Measurements from ENCODE around the gene CRCP.

DNA sequence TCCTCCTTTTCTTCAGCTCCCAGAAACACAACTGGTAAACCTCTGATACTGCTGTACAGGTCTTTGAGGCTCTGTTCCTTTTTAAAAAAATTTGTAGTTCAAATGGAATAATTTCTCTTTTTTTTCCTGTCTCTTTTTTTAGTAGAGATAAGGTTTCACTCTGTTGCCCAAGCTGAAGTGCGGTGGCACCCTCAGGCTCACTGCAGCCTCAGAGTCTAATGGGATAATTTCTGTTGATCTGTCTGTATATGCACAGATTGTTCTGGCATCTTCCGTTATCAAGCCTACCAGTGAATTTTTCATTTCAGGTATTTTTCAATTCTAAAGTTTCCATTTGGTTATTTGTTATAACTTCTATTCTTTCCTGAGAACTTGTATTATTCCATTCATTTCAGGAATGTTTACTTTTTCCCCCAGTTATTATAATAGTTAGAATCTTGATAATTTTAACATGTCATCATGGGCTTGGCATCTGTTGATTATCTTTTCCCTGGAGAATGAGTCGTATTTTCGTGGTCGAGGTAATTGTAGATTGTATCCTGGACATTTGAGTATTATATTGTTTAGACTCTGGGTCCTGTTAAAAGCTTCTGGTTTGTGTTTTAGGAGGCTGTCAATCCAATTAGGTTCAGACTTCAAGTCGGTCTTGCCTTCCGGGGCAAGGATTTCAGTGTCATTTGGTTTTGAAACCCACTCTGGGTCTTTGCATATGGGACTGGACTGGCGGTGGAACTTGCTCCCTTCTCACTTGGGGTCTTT lies 24.5 kb downstream of the CRCP start:
- TF ChIP-seq, protein P1, sequence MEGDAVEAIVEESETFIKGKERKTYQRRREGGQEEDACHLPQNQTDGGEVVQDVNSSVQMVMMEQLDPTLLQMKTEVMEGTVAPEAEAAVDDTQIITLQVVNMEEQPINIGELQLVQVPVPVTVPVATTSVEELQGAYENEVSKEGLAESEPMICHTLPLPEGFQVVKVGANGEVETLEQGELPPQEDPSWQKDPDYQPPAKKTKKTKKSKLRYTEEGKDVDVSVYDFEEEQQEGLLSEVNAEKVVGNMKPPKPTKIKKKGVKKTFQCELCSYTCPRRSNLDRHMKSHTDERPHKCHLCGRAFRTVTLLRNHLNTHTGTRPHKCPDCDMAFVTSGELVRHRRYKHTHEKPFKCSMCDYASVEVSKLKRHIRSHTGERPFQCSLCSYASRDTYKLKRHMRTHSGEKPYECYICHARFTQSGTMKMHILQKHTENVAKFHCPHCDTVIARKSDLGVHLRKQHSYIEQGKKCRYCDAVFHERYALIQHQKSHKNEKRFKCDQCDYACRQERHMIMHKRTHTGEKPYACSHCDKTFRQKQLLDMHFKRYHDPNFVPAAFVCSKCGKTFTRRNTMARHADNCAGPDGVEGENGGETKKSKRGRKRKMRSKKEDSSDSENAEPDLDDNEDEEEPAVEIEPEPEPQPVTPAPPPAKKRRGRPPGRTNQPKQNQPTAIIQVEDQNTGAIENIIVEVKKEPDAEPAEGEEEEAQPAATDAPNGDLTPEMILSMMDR (IDR thresholded peaks at IDR 0.05) = no peak
- TF ChIP-seq POLR2A (IDR thresholded peaks at IDR 0.05) = no peak
